HG02938 (cell line): ENCODE results near the gene C11orf24.

Experiments
- ATAC-seq: cut with Tn5 transposase; IDR thresholded peaks from one replicate; pipeline ENCODE4 v1.9.1; 2021; ENCODE audit warnings: mild to moderate bottlenecking, moderate library complexity; ENCODE audit not compliant: unreplicated experiment

C11orf24 gene

DNA sequence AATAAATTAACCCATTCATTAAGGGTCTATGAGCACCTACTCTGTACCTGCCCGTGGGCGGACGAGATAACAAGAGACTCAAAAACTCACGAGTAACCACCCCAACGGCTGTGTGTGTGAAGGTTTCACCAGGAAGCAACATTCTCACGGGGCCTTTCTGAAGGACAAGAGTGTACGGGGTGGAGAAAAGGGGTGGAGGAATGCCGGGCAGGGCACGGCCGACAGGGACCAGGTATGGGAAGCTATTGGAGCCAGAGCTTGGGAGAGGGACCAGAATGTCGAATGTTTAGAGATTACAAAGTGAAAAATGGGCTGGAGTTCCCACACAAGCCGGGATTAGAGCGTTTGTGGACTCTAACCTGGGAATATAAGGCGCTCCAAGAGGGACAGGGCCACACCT lies 60.2 kb downstream of the C11orf24 start:
- no peak for ATAC-seq
